GM18505 (cell line): Measurements from ENCODE around the gene ASMT.
"Not testable (repeated sequence)": the region's sequence is repeated elsewhere in the genome, so short reads cannot be mapped to it uniquely, and the experiment has no call there.

Experiments
- ATAC-seq: cut with Tn5 transposase; IDR thresholded peaks from one replicate; pipeline ENCODE4 v1.9.1; 2021; ENCODE audit not compliant: unreplicated experiment
- POLR2A ChIP-seq: IDR thresholded peaks from 4 replicates; pipeline ENCODE4 v1.6.1; 2011; ENCODE audit warnings: borderline replicate concordance; ENCODE audit not compliant: insufficient read depth, insufficient read length; ENCODE audit errors: extremely low read depth

ASMT gene

DNA sequence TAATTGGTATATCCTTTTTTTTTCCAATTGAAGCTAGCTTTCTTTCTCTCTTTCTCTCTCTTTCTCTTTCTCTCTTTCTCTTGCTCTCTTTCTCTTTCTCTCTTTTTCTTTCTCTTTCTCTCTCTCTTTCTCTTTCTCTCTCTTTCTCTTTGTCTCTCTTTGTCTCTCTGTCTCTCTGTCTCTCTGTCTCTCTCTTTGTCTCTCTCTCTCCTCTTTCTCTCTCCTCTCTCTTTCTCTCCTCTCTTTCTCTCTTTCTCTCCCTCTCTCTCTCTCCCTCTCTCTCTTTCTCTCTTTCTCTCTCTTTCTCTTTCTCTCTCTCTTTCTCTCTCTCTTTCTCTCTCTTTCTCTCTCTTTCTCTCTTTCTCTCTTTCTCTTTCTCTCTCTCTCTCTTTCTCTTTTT lies 66.6 kb downstream of the ASMT start:
- ATAC-seq, result no peak
- TF ChIP-seq POLR2A, result no peak

DNA sequence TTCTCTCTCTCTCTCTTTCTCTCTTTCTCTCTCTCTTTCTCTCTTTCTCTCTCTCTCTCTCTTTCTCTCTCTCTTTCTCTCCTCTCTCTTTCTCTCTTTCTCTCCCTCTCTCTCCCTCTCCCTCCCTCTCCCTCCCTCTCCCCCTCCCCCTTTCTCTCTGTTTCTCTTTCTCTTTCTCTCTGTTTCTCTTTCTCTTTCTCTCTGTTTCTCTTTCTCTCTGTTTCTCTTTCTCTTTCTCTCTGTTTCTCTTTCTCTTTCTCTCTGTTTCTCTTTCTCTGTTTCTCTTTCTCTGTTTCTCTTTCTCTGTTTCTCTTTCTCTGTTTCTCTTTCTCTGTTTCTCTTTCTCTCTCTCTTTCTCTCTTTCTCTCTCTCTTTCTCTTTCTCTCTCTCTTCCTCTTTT lies 67.0 kb downstream of the ASMT start:
- ATAC-seq, result not testable (repeated sequence)

DNA sequence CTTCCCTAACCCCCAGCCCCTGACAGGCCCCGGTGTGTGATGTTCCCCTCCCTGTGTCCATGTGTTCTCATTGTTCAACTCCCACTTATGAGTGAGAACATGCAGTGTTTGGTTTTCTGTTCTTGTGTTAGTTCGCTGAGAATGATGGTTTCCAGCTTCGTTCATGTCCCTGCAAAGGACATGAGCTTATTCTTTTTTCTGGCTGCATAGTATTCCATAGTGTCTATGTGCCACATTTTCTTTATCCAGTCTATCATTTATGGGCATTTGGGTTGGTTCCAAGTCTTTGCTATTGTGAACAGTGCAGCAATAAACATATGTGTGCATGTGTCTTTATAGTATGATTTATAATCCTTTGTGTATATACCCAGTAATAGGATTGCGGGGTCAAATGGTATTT lies 67.6 kb downstream of the ASMT start:
- ATAC-seq, result not testable (repeated sequence)

DNA sequence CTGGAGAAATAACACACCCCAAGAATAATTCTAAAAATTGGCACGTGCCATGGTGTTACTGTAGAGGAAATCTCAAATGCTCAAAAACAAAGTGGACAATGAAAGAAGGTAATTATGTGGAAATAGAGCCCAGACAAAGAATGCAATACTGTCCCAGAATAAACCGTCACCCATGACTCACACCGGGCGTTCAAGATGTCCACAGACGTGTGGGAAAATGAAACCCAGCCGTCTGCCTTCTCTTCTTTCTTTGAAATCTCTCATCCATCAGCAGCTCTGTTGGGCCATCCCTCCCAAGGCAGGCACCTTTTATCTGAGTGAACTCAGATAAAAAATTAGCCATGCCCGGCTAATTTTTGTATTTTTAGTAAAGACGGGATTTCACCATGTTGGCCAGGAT lies 70.0 kb downstream of the ASMT start:
- not testable (repeated sequence) for ATAC-seq

DNA sequence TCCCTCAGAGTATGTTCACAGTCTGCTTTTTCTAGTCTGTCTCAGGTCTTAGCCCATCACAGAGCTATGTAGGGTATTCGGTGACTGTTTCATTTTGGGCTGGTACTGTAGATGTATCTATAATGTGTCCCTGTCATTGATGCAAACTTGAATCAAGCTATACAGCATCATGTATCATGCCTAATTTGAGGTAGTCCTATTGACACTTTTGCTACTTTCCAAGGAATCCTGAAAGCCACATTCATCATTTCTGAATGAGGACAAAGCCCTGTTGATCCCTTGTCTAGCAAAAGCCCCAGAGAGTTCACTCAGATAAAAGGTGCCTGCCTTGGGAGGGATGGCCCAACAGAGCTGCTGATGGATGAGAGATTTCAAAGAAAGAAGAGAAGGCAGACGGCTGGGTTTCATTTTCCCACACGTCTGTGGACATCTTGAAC lies 70.6 kb downstream of the ASMT start:
- not testable (repeated sequence) for ATAC-seq

DNA sequence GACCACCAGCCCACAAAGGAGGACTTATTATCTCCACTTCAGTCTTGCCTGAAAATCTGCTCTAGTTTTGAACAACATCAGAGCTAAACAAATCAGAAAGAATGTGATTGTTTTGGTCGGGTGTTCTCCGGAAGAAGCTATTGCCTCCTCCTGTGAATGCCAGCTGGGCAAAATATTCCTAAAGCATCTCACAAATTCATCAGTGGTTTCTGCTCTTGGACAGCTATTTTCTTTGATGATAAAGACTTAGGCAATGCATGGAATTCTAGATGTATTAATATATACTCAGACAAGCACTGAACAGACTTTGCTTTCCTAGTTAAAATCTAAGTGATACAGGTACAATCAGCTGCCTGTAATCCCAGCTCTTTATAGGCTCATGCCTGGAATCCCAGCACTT lies 71.8 kb downstream of the ASMT start:
- ATAC-seq, result no peak
- TF ChIP-seq POLR2A, result no peak
